Smooth muscle cell (in vitro differentiated cells): ENCODE measurements around the gene CAT. TPM values are rescaled to one million over a fixed set of nuclear protein-coding genes. Genes with fewer than 3 reads are reported as not detected.

Experiments
- DNase-seq: peaks from one replicate; lab custom pipeline; 2025; ENCODE audit not compliant: unreplicated experiment; lab: John Stamatoyannopoulos, UW
- H2AFZ ChIP-seq: fragments of 200-600 bp; sonication (generic); 2 replicates; pipeline ENCODE4 v1.6.0; 2016; ENCODE audit warnings: antibody characterized with exemption, low read depth, mild to moderate bottlenecking
- H3F3A ChIP-seq: fragments of 200-600 bp; sonication (generic); 2 replicates; pipeline ENCODE4 v1.6.0; 2017; ENCODE audit warnings: antibody characterized with exemption, low read depth
- H3K27ac ChIP-seq: fragments of 200-600 bp; sonication (generic); 2 replicates; pipeline ENCODE4 v1.5.1; 2016; ENCODE audit warnings: low read depth, mild to moderate bottlenecking
- H3K27me3 ChIP-seq: fragments of 200-600 bp; sonication (generic); 2 replicates; pipeline ENCODE4 v1.6.1; 2016; ENCODE audit warnings: low read depth, mild to moderate bottlenecking
- H3K36me3 ChIP-seq: fragments of 200-600 bp; sonication (generic); 2 replicates; pipeline ENCODE4 v1.5.1; 2016; ENCODE audit warnings: low read depth
- H3K4me1 ChIP-seq: fragments of 200-600 bp; sonication (generic); 2 replicates; pipeline ENCODE4 v1.5.1; 2016; ENCODE audit warnings: low read depth
- H3K4me2 ChIP-seq: fragments of 200-600 bp; sonication (generic); 2 replicates; pipeline ENCODE4 v1.6.0; 2016; ENCODE audit warnings: mild to moderate bottlenecking
- H3K4me3 ChIP-seq: fragments of 200-600 bp; sonication (generic); 2 replicates; pipeline ENCODE4 v1.5.1; 2016; ENCODE audit warnings: mild to moderate bottlenecking
- H3K79me2 ChIP-seq: fragments of 200-600 bp; sonication (generic); 2 replicates; pipeline ENCODE4 v1.6.0; 2016; ENCODE audit warnings: low read depth, mild to moderate bottlenecking
- H3K9ac ChIP-seq: fragments of 200-600 bp; sonication (generic); 2 replicates; pipeline ENCODE4 v1.6.0; 2016; ENCODE audit warnings: low read depth
- H3K9me3 ChIP-seq: fragments of 200-600 bp; sonication (generic); replicated peaks from 2 replicates; pipeline ENCODE4 v1.5.1; 2016; ENCODE audit warnings: low read depth
- H4K20me1 ChIP-seq: fragments of 200-600 bp; sonication (generic); 2 replicates; pipeline ENCODE4 v1.6.0; 2016; ENCODE audit warnings: low read depth
- CTCF ChIP-seq: fragments of 200-600 bp; sonication (generic); IDR thresholded peaks from 2 replicates; pipeline ENCODE4 v1.5.1; 2017; ENCODE audit warnings: borderline replicate concordance, mild to moderate bottlenecking, antibody characterized with exemption; ENCODE audit not compliant: insufficient read depth, poor library complexity, severe bottlenecking
- WGBS: methylation state at CpG from one replicate; pipeline ENCODE4 v1.1.7; 2016; ENCODE audit warnings: low lambda C conversion rate; 5-methylcytosine and 5-hydroxymethylcytosine counted together
- polyA plus RNA-seq: library from polyadenylated mRNA; unstranded; fragments of >200 nt; fragmentation: Nextera tagmentation; extraction: Ambion mirVana; gene quantifications from 2 replicates; pipeline ENCODE4 v1.2.1, GENCODE V29; 2016
- total RNA-seq: library from RNA; depleted of rRNA; stranded (reverse); fragments of >200 nt; gene quantifications from 2 replicates; pipeline ENCODE4 v1.2.3, GENCODE V29; 2014

Gene CAT
- total and polyA plus RNA-seq, 2 experiments from 2014 or later, result not detected

GRCh38 chr11:34493926-34494595 is 55.3 kb downstream of the CAT start:
- Histone ChIP-seq H3K4me3 (no peak overlapping the region), H3K4me1 (peaks cover 10% of the 10 kb centered on the region), H3K4me2 (no peak overlapping the region), H3F3A (no peaks in the 10 kb centered on the region), H3K9me3 (no peaks in the 10 kb centered on the region), H3K79me2 (no peaks in the 10 kb centered on the region), H2AFZ (no peak overlapping the region), H3K27me3 (no peaks in the 10 kb centered on the region), H3K9ac (no peak overlapping the region), H4K20me1 (no peaks in the 10 kb centered on the region), H3K36me3 (no peaks in the 10 kb centered on the region), H3K27ac (no peak overlapping the region)
- 83% methylated on average over 4 of the region's 4 CpGs for WGBS
- no peak for TF ChIP-seq CTCF
- no peak for DNase-seq

DNA sequence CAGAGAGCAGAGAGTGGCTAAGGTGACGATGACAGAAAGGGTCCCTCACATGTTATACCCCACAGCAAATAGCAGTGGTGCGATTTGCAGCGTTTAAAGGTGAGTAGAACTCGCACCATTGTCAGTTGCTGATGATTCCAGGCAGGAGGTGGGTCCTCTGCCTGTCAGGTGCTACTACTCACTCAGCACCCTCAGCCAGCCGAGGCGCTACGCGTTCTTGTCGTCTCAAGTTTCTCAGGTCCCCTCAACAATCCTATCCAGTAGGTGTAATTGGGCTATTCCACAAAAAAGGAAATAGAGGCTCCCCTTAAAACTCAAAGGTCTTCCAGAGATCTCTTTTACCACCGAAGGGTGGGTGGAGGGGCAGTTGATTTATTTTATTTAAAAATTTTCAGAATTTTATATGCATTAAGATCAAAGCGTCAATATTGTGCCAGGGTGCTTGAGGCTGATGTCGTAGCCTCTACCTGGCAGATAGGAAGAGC is 56.5 kb downstream of the CAT start:
- Histone ChIP-seq H3K9me3 (no peaks in the 10 kb centered on the region), H2AFZ (no peak overlapping the region)
- TF ChIP-seq CTCF, result no peak

GRCh38 chr11:34495724-34496377 is 57.1 kb downstream of the CAT start:
- Histone ChIP-seq H3K27ac (no peak overlapping the region), H3K27me3 (no peaks in the 10 kb centered on the region), H3K4me3 (no peak overlapping the region), H3K36me3 (no peaks in the 10 kb centered on the region), H3K9me3 (no peaks in the 10 kb centered on the region), H3K4me2 (no peak overlapping the region), H2AFZ (no peak overlapping the region), H3K9ac (no peak overlapping the region), H3F3A (no peaks in the 10 kb centered on the region), H4K20me1 (no peaks in the 10 kb centered on the region), H3K4me1 (no peaks in the 10 kb centered on the region), H3K79me2 (no peaks in the 10 kb centered on the region)
- no peak for TF ChIP-seq CTCF
- WGBS, result 85% methylated on average over 26 of the region's 26 CpGs
- no peak for DNase-seq

More for the DNA sequence above, 56.5 kb downstream of the CAT start:
- Histone ChIP-seq H3K79me2 (no peaks in the 10 kb centered on the region), H4K20me1 (no peaks in the 10 kb centered on the region), H3K4me1 (peaks cover 3% of the 10 kb centered on the region), H3K27me3 (no peaks in the 10 kb centered on the region), H3F3A (no peaks in the 10 kb centered on the region), H3K36me3 (no peaks in the 10 kb centered on the region), H3K27ac (no peak overlapping the region), H3K9ac (no peak overlapping the region), H3K4me2 (no peak overlapping the region), H3K4me3 (no peak overlapping the region)
- DNase-seq, result no peak
- 87% methylated on average over 12 of the region's 12 CpGs for WGBS
